ENCODE data around the gene PTPRN2.
"Not testable (repeated sequence)": the region's sequence is repeated elsewhere in the genome, so short reads cannot be mapped to it uniquely, and the experiment has no call there.

PTPRN2 gene

DNA sequence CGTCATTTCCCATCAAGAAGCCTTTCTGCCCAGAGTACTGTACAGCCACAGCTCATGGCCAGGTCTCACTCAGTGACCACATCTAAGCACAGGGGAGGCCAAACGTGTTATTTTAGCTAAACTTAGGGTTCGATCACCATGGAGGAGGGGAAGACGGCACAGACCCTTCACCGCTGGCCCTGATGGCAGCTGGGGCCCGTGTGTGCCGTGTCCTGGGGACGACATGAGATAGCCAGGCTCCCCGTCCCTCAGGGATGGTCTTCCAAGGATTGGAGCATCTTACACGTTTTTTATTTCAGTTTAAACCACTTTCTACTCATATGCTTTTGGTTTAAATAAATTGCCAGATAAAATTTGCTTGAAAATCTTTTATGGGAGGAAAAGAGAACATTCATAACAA lies 737.9 kb downstream of the PTPRN2 start:
- no peak for DNase-seq (ENCODE audit: insufficient read length, low spot score)
- no peak for FAIRE-seq

DNA sequence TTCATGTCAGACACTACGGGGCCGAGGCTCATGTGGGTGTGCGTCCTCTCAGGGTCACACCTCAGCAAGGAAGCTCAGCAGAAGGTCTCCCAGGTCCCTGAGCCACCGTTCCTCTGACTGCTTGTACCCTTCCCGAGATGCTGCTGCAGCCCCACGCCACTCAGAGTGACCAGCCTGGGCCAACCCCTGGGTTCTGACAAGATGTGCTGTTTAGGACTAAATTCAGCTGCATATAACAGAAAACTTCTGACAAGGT lies 738.4 kb downstream of the PTPRN2 start:
- FAIRE-seq (no peak), DNase-seq (ENCODE audit: insufficient read length, low spot score) (no peak)
- TF ChIP-seq, protein P1, sequence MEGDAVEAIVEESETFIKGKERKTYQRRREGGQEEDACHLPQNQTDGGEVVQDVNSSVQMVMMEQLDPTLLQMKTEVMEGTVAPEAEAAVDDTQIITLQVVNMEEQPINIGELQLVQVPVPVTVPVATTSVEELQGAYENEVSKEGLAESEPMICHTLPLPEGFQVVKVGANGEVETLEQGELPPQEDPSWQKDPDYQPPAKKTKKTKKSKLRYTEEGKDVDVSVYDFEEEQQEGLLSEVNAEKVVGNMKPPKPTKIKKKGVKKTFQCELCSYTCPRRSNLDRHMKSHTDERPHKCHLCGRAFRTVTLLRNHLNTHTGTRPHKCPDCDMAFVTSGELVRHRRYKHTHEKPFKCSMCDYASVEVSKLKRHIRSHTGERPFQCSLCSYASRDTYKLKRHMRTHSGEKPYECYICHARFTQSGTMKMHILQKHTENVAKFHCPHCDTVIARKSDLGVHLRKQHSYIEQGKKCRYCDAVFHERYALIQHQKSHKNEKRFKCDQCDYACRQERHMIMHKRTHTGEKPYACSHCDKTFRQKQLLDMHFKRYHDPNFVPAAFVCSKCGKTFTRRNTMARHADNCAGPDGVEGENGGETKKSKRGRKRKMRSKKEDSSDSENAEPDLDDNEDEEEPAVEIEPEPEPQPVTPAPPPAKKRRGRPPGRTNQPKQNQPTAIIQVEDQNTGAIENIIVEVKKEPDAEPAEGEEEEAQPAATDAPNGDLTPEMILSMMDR (IDR thresholded peaks at IDR 0.05; ENCODE audit: insufficient read depth, missing control alignments) = no peak

More for the DNA sequence above, 737.9 kb downstream of the PTPRN2 start:
- TF ChIP-seq, protein P1 (IDR thresholded peaks at IDR 0.05; ENCODE audit: insufficient read depth, missing control alignments) = no peak

DNA sequence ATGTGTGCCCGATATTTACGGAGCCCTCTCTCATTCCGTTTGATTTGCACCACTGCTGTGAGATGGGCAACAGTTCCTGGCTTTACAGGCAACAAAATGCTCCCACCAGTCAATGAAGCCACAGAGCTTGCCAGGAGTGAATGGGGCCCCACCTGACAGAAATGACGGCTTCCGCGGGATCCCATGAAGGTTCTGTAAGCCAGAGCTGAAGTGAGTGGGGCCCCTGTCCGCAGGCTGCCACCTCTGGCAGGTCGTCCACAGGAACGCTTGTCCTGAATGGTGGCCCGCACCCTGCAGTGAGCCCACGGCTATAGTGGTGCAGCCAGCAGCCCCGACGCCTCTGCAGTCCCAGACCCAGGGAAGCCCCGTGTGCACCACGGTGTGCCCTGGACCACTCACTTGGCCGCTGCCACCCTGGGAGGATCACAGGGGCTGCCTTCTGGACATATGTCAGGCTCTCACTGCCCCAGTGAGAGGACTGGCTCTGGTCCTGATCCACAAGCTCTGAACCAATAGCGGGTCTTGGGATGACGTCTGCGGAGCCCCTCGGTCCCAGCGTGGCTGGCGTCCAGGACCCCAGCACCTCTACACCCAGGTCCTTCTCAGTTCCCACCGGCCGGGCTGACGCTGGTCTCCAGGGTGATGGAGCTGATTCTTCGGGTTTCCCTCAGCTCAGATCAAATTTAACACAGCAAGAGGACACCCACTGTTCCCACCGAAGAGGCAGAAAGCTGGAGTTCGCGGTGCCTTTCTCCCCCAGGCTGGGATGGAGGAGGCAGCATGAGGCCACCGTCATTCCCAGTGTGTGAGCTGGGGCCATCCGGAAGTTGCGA lies 738.9 kb downstream of the PTPRN2 start:
- no peak for DNase-seq (ENCODE audit: insufficient read length, low spot score)
- TF ChIP-seq, protein P1 (IDR thresholded peaks at IDR 0.05; ENCODE audit: insufficient read depth, missing control alignments) = no peak
- no peak for FAIRE-seq

DNA sequence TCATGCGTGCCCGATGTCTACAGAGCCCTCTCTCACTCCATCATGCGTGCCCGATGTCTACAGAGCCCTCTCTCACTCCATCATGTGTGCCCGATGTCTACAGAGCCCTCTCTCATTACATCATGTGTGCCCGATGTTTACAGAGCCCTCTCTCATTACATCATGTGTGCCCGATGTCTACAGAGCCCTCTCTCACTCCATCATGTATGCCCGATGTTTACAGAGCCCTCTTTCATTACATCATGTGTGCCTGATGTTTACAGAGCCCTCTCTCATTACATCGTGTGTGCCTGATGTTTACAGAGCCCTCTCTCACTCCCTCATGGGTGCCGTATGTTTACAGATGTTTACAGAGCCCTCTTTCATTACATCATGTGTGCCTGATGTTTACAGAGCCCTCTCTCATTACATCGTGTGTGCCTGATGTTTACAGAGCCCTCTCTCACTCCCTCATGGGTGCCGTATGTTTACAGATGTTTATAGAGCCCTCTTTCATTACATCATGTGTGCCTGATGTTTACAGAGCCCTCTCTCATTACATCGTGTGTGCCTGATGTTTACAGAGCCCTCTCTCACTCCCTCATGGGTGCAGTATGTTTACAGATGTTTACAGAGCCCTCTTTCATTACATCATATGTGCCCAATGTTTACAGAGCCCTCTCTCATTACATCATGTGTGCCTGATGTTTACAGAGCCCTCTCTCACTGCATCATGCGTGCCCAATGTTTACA lies 739.7 kb downstream of the PTPRN2 start:
- not testable (repeated sequence) for FAIRE-seq; DNase-seq (ENCODE audit: insufficient read length, low spot score)

DNA sequence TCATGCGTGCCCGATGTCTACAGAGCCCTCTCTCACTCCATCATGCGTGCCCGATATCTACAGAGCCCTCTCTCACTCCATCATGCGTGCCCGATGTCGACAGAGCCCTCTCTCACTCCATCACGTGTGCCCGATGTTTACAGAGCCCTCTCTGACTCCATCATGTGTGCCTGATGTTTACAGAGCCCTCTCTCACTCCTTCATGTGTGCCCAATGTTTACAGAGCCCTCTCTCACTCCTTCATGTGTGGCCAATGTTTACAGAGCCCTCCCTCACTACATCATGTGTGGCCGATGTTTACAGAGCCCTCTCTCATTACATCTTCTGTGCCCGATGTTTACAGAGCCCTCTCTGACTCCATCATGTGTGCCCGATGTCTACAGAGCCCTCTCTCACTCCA lies 740.9 kb downstream of the PTPRN2 start:
- DNase-seq (ENCODE audit: insufficient read length, low spot score); FAIRE-seq: not testable (repeated sequence)

DNA sequence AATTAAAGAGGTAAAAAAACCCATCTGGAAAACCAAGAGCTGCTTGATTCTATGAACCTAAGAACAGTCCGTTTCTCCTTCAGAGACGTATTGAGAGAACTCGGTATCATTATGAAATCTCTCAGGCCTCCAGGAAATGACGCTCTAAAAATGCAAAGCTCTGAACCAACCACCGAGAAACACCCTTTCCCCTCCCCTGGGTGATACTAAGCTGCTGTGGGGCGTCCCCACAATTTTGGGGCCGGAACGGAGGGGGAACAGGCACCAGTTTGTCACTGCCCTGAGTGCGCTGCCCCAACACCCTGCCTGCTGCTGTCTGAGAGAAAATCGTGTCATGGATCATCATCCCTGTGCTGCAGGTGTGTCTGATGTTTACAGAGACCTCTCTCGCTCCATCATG lies 741.4 kb downstream of the PTPRN2 start:
- FAIRE-seq (no peak), DNase-seq (ENCODE audit: insufficient read length, low spot score) (no peak)
- TF ChIP-seq, protein P1 (IDR thresholded peaks at IDR 0.05; ENCODE audit: insufficient read depth, missing control alignments) = no peak

DNA sequence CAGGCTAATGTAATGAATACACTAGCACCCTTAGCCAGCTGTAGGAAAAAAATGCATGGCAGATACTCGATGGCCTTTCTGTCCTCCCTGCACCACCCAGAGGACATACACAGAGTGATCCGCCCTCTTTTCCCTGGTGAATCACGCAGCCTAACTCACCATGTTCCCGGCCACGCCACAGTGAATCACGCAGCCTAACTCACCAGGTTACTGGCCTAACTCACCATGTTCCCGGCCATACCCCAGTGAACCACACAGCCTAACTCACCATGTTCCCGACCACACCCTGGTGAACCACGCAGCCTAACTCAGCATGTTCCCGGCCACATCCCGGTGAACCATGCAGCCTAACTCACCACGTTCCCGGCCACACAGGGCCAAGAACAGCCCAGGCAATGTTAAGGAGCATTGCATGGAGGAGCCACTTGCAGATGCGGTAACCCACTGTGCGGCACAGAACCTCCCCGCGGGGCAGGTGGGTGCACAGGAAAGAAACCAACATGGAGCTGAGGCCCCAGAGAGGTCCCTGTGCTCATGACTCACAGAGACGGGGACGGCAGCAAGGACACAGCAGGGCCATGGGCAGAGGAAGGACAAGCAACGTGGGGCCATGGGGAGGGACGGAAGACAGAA lies 742.3 kb downstream of the PTPRN2 start:
- FAIRE-seq = no peak
- DNase-seq (ENCODE audit: insufficient read length, low spot score) = no peak
- TF ChIP-seq, protein P1 (IDR thresholded peaks at IDR 0.05; ENCODE audit: insufficient read depth, missing control alignments) = no peak

DNA sequence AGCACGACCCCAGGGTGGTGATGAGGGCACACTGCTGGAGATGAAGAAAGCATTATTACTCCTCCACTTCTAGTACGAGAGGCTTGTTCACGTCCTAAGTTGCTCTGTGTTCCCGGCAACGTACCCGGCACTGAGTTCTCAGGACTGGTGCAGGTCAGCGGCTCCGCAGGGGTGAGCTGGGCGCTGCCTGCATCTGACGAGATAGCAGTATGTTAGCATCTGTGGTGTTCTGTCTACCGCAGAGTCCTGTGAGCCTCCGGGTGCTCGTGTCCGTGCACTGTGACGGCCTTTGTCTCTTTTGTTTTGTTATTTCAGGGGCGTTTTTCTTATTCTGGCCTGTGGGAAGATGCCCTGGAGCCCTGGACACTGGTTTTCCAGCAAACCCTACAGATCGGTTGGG lies 743.0 kb downstream of the PTPRN2 start:
- TF ChIP-seq, protein P1 (IDR thresholded peaks at IDR 0.05; ENCODE audit: insufficient read depth, missing control alignments) = no peak
- DNase-seq (ENCODE audit: insufficient read length, low spot score) (no peak), FAIRE-seq (no peak)
